Measurements from ENCODE around the gene PIGZ. TPM values are rescaled to one million over a fixed set of nuclear protein-coding genes. Genes with fewer than 3 reads are reported as not detected.

PIGZ gene
- total and polyA plus RNA-seq, 12 donors: 0.39 to 4.0 (median 2.1) TPM

GRCh38 chr3:196920733-196921132, 47.9 kb downstream of the PIGZ start:
- intact Hi-C loops (cut with DNase I): no loop called here
- no peak for TF ChIP-seq POLR2A (IDR thresholded peaks at IDR 0.05)
- no peak for TF ChIP-seq CTCF (IDR thresholded peaks at IDR 0.05)
- WGBS, 4 donors: 60 to 88% (median 74%) methylated on average over 2 of the region's 2 CpGs
- Histone ChIP-seq H3K27me3 (no peaks in the 10 kb centered on the region), H3K9me3 (replicated peaks in 1 of 3) (no peaks in the 10 kb centered on the region), H3K36me3 (replicated peaks in 1 of 2) (peaks cover 0 to 5% of the 10 kb centered on the region in 2 donors), H3K4me1 (replicated peaks in 1 of 2) (peaks cover 0 to 4% of the 10 kb centered on the region in 2 donors), H3K27ac (no peak overlapping the region), H3K4me3 (no peak overlapping the region)
- no peak for DNase-seq

GRCh38 chr3:196918968-196919367, 49.7 kb downstream of the PIGZ start:
- intact Hi-C loops (cut with DNase I): no loop called here
- WGBS, 4 donors: 90 to 95% (median 92%) methylated on average over 2 of the region's 2 CpGs
- H3K9me3 ChIP-seq (replicated peaks in 1 of 3): no peaks in the 10 kb centered on the region
- no peak overlapping the region for H3K4me3 ChIP-seq
- H3K27me3 ChIP-seq: no peaks in the 10 kb centered on the region
- H3K27ac ChIP-seq: no peak overlapping the region
- no peak for DNase-seq
- H3K36me3 ChIP-seq (replicated peaks in 1 of 2): peaks cover 0 to 13% of the 10 kb centered on the region in 2 donors
- TF ChIP-seq POLR2A (IDR thresholded peaks at IDR 0.05) (no peak), CTCF (IDR thresholded peaks at IDR 0.05) (no peak)
- no peaks in the 10 kb centered on the region for H3K4me1 ChIP-seq (replicated peaks in 1 of 2)

- H3K9me3 ChIP-seq (replicated peaks in 1 of 3): no peaks in the 10 kb centered on the region
- H3K36me3 ChIP-seq (replicated peaks in 1 of 2): peaks cover 0 to 8% of the 10 kb centered on the region in 2 donors
- no peak overlapping the region for H3K27ac ChIP-seq
- 98 to 100% (median 99%) methylated on average over 3 of the region's 3 CpGs for WGBS, 4 donors
- H3K4me3 ChIP-seq: no peak overlapping the region
- TF ChIP-seq CTCF (IDR thresholded peaks at IDR 0.05) (no peak), POLR2A (IDR thresholded peaks at IDR 0.05) (no peak)
- no peaks in the 10 kb centered on the region for H3K27me3 ChIP-seq
- DNase-seq: no peak
- H3K4me1 ChIP-seq (replicated peaks in 1 of 2): no peaks in the 10 kb centered on the region
- intact Hi-C loops (cut with DNase I): no loop called here
Measured at GRCh38 chr3:196916995-196917394, 51.6 kb downstream of the PIGZ start.

- Histone ChIP-seq H3K9me3 (replicated peaks in 1 of 3) (no peaks in the 10 kb centered on the region), H3K4me3 (no peak overlapping the region), H3K27ac (no peak overlapping the region), H3K4me1 (replicated peaks in 1 of 2) (no peaks in the 10 kb centered on the region), H3K36me3 (replicated peaks in 1 of 2) (peaks cover 0 to 8% of the 10 kb centered on the region in 2 donors), H3K27me3 (no peaks in the 10 kb centered on the region)
- TF ChIP-seq POLR2A (IDR thresholded peaks at IDR 0.05) (no peak), CTCF (IDR thresholded peaks at IDR 0.05) (no peak)
- WGBS, 4 donors: 91 to 97% (median 95%) methylated on average over 1 of the region's 1 CpG
- intact Hi-C loops (cut with DNase I): no loop called here
- DNase-seq: no peak
Measured at GRCh38 chr3:196916221-196916620, 52.4 kb downstream of the PIGZ start.
